H9 (cell line): ENCODE data around the gene VPS51. TPM values are rescaled to one million over a fixed set of nuclear protein-coding genes. Genes with fewer than 3 reads are reported as not detected.

Experiments used
- DNase-seq: peaks from one replicate; pipeline ENCODE4 v3.0.0-alpha.2; 2017
- H2AFZ ChIP-seq: one replicate; pipeline ENCODE4 v1.6.1; 2013; ENCODE audit warnings: mild to moderate bottlenecking, low read length, control low read depth, moderate library complexity
- H2AK5ac ChIP-seq: 2 replicates; pipeline ENCODE4 v1.6.1; 2013; ENCODE audit warnings: low read length, control low read depth, mixed read lengths; ENCODE audit not compliant: insufficient read length
- H2BK120ac ChIP-seq: one replicate; pipeline ENCODE4 v1.6.1; 2013; ENCODE audit warnings: low read depth, mild to moderate bottlenecking, low read length, control low read depth, inconsistent platforms; ENCODE audit not compliant: poor library complexity, severe bottlenecking
- H2BK12ac ChIP-seq: 2 replicates; pipeline ENCODE4 v1.6.1; 2013; ENCODE audit warnings: low read length, control low read depth, mixed read lengths, low read depth; ENCODE audit not compliant: insufficient read length
- H2BK15ac ChIP-seq: 2 replicates; pipeline ENCODE4 v1.6.1; 2013; ENCODE audit warnings: low read depth, low read length, control low read depth
- H2BK20ac ChIP-seq: one replicate; pipeline ENCODE4 v1.6.1; 2013; ENCODE audit warnings: low read depth, mild to moderate bottlenecking, low read length, control low read depth, inconsistent platforms; ENCODE audit not compliant: poor library complexity, severe bottlenecking
- H2BK5ac ChIP-seq: 2 replicates; pipeline ENCODE4 v1.6.1; 2013; ENCODE audit warnings: low read length, control low read depth, mixed read lengths; ENCODE audit not compliant: insufficient read length
- H3K14ac ChIP-seq: 2 replicates; pipeline ENCODE4 v1.6.1; 2013; ENCODE audit warnings: low read length, control low read depth; ENCODE audit not compliant: insufficient read depth
- H3K18ac ChIP-seq: 2 replicates; pipeline ENCODE4 v1.6.1; 2013; ENCODE audit warnings: low read depth, mild to moderate bottlenecking, mixed read lengths, low read length, control low read depth; ENCODE audit not compliant: insufficient read length
- H3K23ac ChIP-seq: 2 replicates; pipeline ENCODE4 v1.6.1; 2013; ENCODE audit warnings: low read length, control low read depth, mixed read lengths, low read depth; ENCODE audit not compliant: insufficient read length
- H3K23me2 ChIP-seq: 2 replicates; pipeline ENCODE4 v1.6.1; 2013; ENCODE audit warnings: low read depth, mild to moderate bottlenecking, mixed read lengths, low read length, control low read depth; ENCODE audit not compliant: insufficient read length, poor library complexity, severe bottlenecking
- H3K27ac ChIP-seq: 2 replicates; pipeline ENCODE4 v1.5.1; 2013; ENCODE audit warnings: low read length, control low read depth, mixed read lengths, low read depth; ENCODE audit not compliant: insufficient read length
- H3K27me3 ChIP-seq: 2 replicates; pipeline ENCODE4 v1.6.1; 2013; ENCODE audit warnings: low read length, control low read depth, inconsistent platforms; ENCODE audit not compliant: insufficient read depth
- H3K4ac ChIP-seq: 2 replicates; pipeline ENCODE4 v1.6.1; 2013; ENCODE audit warnings: low read depth, mild to moderate bottlenecking, control low read depth, inconsistent platforms, low read length, moderate library complexity
- H3K4me1 ChIP-seq: 2 replicates; pipeline ENCODE4 v1.6.1; 2013; ENCODE audit warnings: low read length, control low read depth, inconsistent platforms; ENCODE audit not compliant: insufficient read depth
- H3K4me2 ChIP-seq: 2 replicates; pipeline ENCODE4 v1.6.1; 2013; ENCODE audit warnings: low read length, control low read depth, mixed read lengths; ENCODE audit not compliant: insufficient read length, insufficient read depth
- H3K56ac ChIP-seq: 2 replicates; pipeline ENCODE4 v1.6.1; 2013; ENCODE audit warnings: low read depth, mild to moderate bottlenecking, mixed read lengths, low read length, control low read depth; ENCODE audit not compliant: insufficient read length
- H3K79me1 ChIP-seq: 2 replicates; pipeline ENCODE4 v1.6.1; 2013; ENCODE audit warnings: low read depth, mild to moderate bottlenecking, moderate library complexity, low read length, control low read depth, inconsistent platforms; ENCODE audit not compliant: insufficient read depth, poor library complexity, severe bottlenecking
- H3K79me2 ChIP-seq: 2 replicates; pipeline ENCODE4 v1.6.1; 2013; ENCODE audit warnings: low read length, control low read depth, inconsistent platforms; ENCODE audit not compliant: insufficient read depth
- H3K9ac ChIP-seq: 2 replicates; pipeline ENCODE4 v1.6.1; 2013; ENCODE audit warnings: low read length, control low read depth, mixed read lengths; ENCODE audit not compliant: insufficient read length; ENCODE audit errors: extremely low read depth
- H3K9me3 ChIP-seq: one replicate; pipeline ENCODE4 v1.6.1; 2013; ENCODE audit warnings: low read depth, low read length, inconsistent platforms; ENCODE audit not compliant: control insufficient read depth
- H3T11ph ChIP-seq: one replicate; pipeline ENCODE4 v1.6.1; 2013; ENCODE audit warnings: mild to moderate bottlenecking, low read length, control low read depth, inconsistent platforms
- H4K20me1 ChIP-seq: one replicate; pipeline ENCODE4 v1.6.1; 2013; ENCODE audit not compliant: control insufficient read depth, insufficient read length, insufficient read depth
- H4K5ac ChIP-seq: 2 replicates; pipeline ENCODE4 v1.6.1; 2013; ENCODE audit warnings: low read depth, mild to moderate bottlenecking, mixed read lengths, low read length, control low read depth; ENCODE audit not compliant: insufficient read length
- H4K8ac ChIP-seq: replicated peaks from 2 replicates; pipeline ENCODE4 v1.6.1; 2013; ENCODE audit warnings: low read length, control low read depth, mixed read lengths, low read depth; ENCODE audit not compliant: insufficient read length
- H4K91ac ChIP-seq: 2 replicates; pipeline ENCODE4 v1.6.1; 2013; ENCODE audit warnings: low read depth, mild to moderate bottlenecking, moderate library complexity, mixed read lengths, low read length, control low read depth; ENCODE audit not compliant: insufficient read length
- H3K27ac Mint-ChIP-seq, 3 experiments: 2 replicates in 2 of 3; 3 replicates in 1 of 3; pipeline ENCODE4 v1.8.0; 2020 to 2021; ENCODE audit warnings: mixed read lengths in 3 of 3, mild to moderate bottlenecking in 1 of 3, moderate library complexity in 1 of 3
- H3K27me3 Mint-ChIP-seq: 2 replicates; pipeline ENCODE4 v1.8.0; 2021; ENCODE audit warnings: low read depth, mild to moderate bottlenecking, moderate library complexity, mixed read lengths
- H3K36me3 Mint-ChIP-seq, 3 experiments: 2 replicates in 2 of 3; 3 replicates in 1 of 3; pipeline ENCODE4 v1.8.0; 2020 to 2021; ENCODE audit warnings: low read depth in 3 of 3, mixed read lengths in 3 of 3; ENCODE audit not compliant: insufficient read depth in 1 of 3
- H3K4me1 Mint-ChIP-seq, 2 experiments: 2 replicates each; pipeline ENCODE4 v1.8.0; 2020; ENCODE audit warnings: mixed read lengths in 2 of 2
- H3K4me3 Mint-ChIP-seq, 2 experiments: 2 replicates in 1 of 2; 3 replicates in 1 of 2; pipeline ENCODE4 v1.8.0; 2020 to 2021; ENCODE audit warnings: mild to moderate bottlenecking in 2 of 2, mixed read lengths in 2 of 2, moderate library complexity in 1 of 2
- H3K9me3 Mint-ChIP-seq, 2 experiments: 2 replicates in 1 of 2; 3 replicates in 1 of 2; pipeline ENCODE4 v1.8.0; 2020; ENCODE audit warnings: mild to moderate bottlenecking in 2 of 2, mixed read lengths in 2 of 2, moderate library complexity in 1 of 2
- CTCF ChIP-seq: fragments of 200-600 bp; sonication (generic); conservative IDR thresholded peaks from 3 replicates; pipeline ENCODE4 v1.8.0; 2021; ENCODE audit warnings: antibody characterized with exemption, mild to moderate bottlenecking
- WGBS: extraction: QIAGEN DNeasy Blood & Tissue Kit; methylation state at CpG from one replicate; pipeline ENCODE4 v1.1.7; 2013; ENCODE audit warnings: missing lambda C conversion rate, low lambda C conversion rate, mixed read lengths; ENCODE audit not compliant: insufficient read length; ENCODE audit errors: extremely low coverage; 5-methylcytosine and 5-hydroxymethylcytosine counted together
- total RNA-seq: library from RNA; stranded (reverse); gene quantifications from 2 replicates; pipeline ENCODE4 v1.2.1, GENCODE V29; 2021

The VPS51 gene
- total RNA-seq, 1 experiment from 2014 or later = 94.7 TPM

DNA sequence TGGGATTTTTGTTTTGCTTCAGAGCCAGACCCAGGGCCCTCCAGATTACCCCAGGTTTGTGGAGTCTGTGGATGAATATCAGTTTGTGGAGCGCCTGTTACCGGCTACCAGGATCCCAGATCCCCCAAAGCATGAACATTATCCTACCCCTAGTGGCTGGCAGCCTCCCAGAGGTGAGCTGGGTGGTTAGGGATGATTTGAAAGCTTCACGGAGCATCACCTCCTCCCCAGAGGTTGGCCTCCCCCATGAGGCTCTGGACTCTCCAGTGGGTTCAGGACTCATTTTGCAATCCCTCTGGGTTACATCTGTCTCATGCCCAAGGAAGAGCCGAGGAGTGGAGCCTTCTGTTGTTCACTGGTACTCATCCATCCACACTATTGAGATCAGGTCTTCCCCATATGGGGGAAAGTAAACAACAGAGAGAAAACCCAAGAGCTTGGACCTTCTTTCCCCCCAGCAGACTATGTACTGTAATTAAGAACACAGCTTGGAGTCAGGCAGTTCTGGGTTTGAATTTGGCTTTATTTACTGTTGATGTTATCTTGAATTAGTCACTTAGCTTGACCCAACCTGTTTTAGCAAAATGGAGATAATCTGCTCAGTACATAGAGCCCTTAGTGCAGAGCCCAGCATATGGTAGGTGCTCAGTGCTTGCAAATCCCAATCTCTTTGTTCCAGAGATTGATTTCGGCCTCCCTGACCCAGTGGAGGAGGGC lies 28.6 kb downstream of the VPS51 start:
- peaks cover 9% of the 10 kb centered on the region; the same call in 1 of the 2 replicates for H3K79me2 ChIP-seq
- no peak overlapping the region for H3K4ac ChIP-seq
- Mint-ChIP-seq H3K27ac (no peak overlapping the region; a peak in 1 of 7 replicates), H3K4me3 (peak overlapping the region; percentile 3 to 33; a peak in 2 of 5 replicates), H3K27me3 (no peaks in the 10 kb centered on the region), H3K4me1 (peaks cover 4 to 15% of the 10 kb centered on the region in 2 experiments), H3K9me3 (no peaks in the 10 kb centered on the region), H3K36me3 (peaks cover 32 to 67% (median 60%) of the 10 kb centered on the region in 3 experiments)
- no peak overlapping the region for H2BK15ac ChIP-seq
- H3K14ac ChIP-seq = no peak overlapping the region
- H4K5ac ChIP-seq = no peak overlapping the region
- H2BK12ac ChIP-seq = no peak overlapping the region
- no peak overlapping the region for H3T11ph ChIP-seq
- no peak overlapping the region for H2AK5ac ChIP-seq
- H2AFZ ChIP-seq = no peak overlapping the region
- H4K91ac ChIP-seq = no peak overlapping the region
- no peak overlapping the region for H3K56ac ChIP-seq
- no CpG with 5 or more reads among the region's 5 CpGs for WGBS
- DNase-seq = no peak
- no peak overlapping the region for H3K9ac ChIP-seq
- no peak overlapping the region for H2BK20ac ChIP-seq
- H3K23me2 ChIP-seq = peaks cover 6% of the 10 kb centered on the region
- no peak overlapping the region for H2BK120ac ChIP-seq
- H2BK5ac ChIP-seq = no peak overlapping the region
- no peak overlapping the region for H3K18ac ChIP-seq
- no peaks in the 10 kb centered on the region for H4K20me1 ChIP-seq
- H3K4me2 ChIP-seq = no peak overlapping the region
- H4K8ac ChIP-seq = no peak overlapping the region
- H3K27me3 ChIP-seq = no peaks in the 10 kb centered on the region
- no peaks in the 10 kb centered on the region for H3K9me3 ChIP-seq
- no peak overlapping the region for H3K27ac ChIP-seq
- no peak overlapping the region for H3K23ac ChIP-seq
- H3K4me1 ChIP-seq = no peaks in the 10 kb centered on the region
- no peak for TF ChIP-seq CTCF
- H3K79me1 ChIP-seq = peaks cover 5% of the 10 kb centered on the region
